Measurements from ENCODE around the gene PCSK4.

The PCSK4 gene

DNA sequence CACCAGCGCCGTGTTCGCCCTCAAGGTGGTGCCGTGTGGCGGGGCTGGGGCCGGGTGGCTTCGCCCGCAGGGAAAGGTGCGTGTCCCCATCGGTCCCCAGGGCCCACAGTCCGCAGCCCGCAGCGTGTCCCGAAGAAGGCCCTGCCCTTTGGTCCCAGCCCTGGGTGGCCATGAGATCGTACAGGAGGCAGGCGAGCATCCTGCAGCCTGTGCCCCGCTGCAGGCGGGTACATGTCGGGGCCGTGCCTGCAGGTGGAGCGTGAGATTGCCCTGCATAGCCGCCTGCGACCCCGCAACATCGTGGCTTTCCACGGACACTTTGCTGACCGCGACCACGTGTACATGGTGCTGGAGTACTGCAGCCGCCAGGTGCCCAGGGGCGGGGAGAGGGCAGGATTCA, 35.2 kb upstream of the PCSK4 start:
- Histone ChIP-seq H3K4me1 (ENCODE audit: low read depth, poor library complexity, severe bottlenecking) (peaks cover 2% of the 10 kb centered on the region), H3K27me3 (ENCODE audit: insufficient read depth, low read depth) (peaks cover 50% of the 10 kb centered on the region), H3K9ac (no peak overlapping the region), H3K4me3 (IDR thresholded peaks at IDR 0.05; ENCODE audit: insufficient read depth, low read depth, low read length) (no peak overlapping the region), H3K36me3 (ENCODE audit: insufficient read depth) (no peaks in the 10 kb centered on the region), H2AFZ (ENCODE audit: low read depth) (no peak overlapping the region), H4K20me1 (ENCODE audit: insufficient read depth) (no peaks in the 10 kb centered on the region), H3K27ac (no peak overlapping the region), H3K79me2 (ENCODE audit: insufficient read depth, low read depth) (no peaks in the 10 kb centered on the region), H3K4me2 (no peak overlapping the region)
- TF ChIP-seq, protein P1, sequence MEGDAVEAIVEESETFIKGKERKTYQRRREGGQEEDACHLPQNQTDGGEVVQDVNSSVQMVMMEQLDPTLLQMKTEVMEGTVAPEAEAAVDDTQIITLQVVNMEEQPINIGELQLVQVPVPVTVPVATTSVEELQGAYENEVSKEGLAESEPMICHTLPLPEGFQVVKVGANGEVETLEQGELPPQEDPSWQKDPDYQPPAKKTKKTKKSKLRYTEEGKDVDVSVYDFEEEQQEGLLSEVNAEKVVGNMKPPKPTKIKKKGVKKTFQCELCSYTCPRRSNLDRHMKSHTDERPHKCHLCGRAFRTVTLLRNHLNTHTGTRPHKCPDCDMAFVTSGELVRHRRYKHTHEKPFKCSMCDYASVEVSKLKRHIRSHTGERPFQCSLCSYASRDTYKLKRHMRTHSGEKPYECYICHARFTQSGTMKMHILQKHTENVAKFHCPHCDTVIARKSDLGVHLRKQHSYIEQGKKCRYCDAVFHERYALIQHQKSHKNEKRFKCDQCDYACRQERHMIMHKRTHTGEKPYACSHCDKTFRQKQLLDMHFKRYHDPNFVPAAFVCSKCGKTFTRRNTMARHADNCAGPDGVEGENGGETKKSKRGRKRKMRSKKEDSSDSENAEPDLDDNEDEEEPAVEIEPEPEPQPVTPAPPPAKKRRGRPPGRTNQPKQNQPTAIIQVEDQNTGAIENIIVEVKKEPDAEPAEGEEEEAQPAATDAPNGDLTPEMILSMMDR (conservative IDR thresholded peaks at IDR 0.05; ENCODE audit: low read depth, low read length), result no peak

DNA sequence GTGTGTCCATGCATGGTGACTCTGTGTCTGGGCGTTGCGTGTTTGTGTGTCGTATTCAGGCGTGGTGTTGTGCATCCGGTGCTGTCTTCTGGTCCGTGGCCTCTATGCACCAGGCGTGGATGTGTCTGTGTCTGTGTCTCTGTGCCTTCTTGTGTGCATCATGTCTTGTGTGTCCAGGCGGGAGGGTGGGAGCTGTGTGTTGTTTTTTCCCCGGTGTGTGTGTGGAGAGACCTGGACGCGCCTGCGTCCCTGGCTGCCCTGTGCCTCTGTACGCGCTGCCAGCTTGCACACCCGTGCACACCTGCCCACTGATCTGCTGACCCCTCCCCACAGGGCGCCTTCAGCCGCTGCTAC, 34.8 kb upstream of the PCSK4 start:
- Histone ChIP-seq H3K4me2 (no peak overlapping the region), H3K36me3 (ENCODE audit: insufficient read depth) (no peaks in the 10 kb centered on the region), H4K20me1 (ENCODE audit: insufficient read depth) (no peaks in the 10 kb centered on the region), H3K27ac (no peak overlapping the region), H3K27me3 (ENCODE audit: insufficient read depth, low read depth) (peaks cover 48% of the 10 kb centered on the region), H3K9ac (no peak overlapping the region), H3K4me3 (IDR thresholded peaks at IDR 0.05; ENCODE audit: insufficient read depth, low read depth, low read length) (no peak overlapping the region), H3K4me1 (ENCODE audit: low read depth, poor library complexity, severe bottlenecking) (peaks cover 6% of the 10 kb centered on the region), H3K79me2 (ENCODE audit: insufficient read depth, low read depth) (no peaks in the 10 kb centered on the region), H2AFZ (ENCODE audit: low read depth) (no peak overlapping the region)
- TF ChIP-seq, protein P1 (conservative IDR thresholded peaks at IDR 0.05; ENCODE audit: low read depth, low read length), result no peak

DNA sequence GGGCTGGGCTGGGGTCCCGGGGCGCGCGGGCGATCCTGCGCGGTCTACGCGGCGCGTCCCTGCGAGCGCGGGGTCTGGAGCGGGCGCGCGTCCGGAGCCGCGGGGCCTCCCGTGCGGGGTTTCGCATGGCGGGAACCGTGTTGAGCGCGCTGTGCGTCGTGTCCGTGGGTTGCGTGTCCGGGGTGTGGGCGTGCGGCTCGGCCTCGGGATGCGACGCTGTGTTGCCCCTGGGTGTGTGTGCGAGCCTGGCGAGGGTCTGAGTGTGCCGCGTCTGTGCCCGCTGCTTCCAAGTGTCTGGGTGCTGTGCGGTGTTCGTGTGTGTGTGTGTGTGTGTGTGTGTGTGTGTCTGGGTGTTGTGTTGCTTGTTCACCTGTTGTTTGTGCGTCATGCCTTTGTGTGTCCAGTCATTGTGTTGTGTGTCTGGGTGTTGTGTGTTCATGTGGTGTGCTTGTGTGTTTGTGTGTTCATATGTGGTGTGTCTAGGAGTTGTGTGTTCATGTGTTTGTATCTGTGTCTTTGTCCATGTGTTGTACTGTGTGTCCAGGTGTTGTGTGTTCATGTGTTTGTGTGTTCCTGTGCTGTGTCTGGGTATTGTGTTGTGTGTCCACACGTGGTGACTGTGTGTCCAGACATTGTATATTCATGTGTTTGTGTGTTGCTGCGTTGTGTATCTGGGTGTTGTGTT, 34.3 kb upstream of the PCSK4 start:
- Histone ChIP-seq H3K36me3 (ENCODE audit: insufficient read depth) (no peaks in the 10 kb centered on the region), H3K4me3 (IDR thresholded peaks at IDR 0.05; ENCODE audit: insufficient read depth, low read depth, low read length) (no peak overlapping the region), H3K4me1 (ENCODE audit: low read depth, poor library complexity, severe bottlenecking) (peaks cover 6% of the 10 kb centered on the region), H3K4me2 (no peak overlapping the region), H3K9ac (no peak overlapping the region), H3K27me3 (ENCODE audit: insufficient read depth, low read depth) (peaks cover 43% of the 10 kb centered on the region), H2AFZ (ENCODE audit: low read depth) (no peak overlapping the region), H3K27ac (no peak overlapping the region), H3K79me2 (ENCODE audit: insufficient read depth, low read depth) (no peaks in the 10 kb centered on the region), H4K20me1 (ENCODE audit: insufficient read depth) (no peaks in the 10 kb centered on the region)
- TF ChIP-seq, protein P1 (conservative IDR thresholded peaks at IDR 0.05; ENCODE audit: low read depth, low read length), result no peak

DNA sequence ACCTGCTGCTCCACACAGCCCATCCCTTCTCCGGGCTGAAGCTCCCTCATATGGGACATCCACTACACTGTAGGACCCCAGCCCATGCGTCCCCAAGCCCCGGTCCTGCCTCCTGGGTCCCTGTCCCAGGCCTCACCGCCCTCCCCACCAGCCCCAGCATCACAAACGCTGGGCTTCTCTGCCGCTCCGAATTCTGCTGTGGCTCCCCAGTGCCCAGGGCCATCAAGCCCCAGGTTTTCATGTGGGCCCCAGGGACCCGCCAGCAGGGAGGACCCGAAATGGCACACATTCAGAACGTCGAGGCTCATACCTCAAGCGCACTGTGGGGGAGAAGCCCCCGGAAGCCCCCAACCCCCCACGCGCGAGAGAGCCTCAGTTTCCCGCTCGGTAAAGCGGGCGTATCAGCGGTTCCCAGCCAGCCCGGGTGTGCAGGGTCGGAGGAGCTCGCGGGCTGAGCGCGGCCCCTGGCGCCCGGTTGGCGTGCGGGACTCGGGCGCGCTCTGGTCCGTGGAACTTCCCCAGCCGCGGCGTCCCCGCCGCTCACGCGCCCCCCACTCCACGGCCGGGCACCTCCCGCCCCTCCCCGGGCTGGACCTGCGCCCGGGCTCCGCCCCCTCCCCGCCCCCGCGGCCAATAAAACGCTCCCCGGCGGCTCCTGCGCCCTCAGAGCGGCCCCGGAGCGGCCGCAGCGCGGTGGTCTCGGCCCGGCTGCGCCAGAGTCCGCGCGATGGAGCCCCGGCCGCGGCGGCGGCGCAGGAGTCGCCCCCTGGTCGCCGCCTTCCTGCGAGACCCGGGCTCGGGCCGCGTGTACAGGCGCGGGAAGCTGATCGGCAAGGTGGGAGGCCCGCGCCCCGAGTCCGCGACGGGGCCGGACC, 33.5 kb upstream of the PCSK4 start, which contains the start of gene PLK5:
Gene PLK5 (plus strand): TSS at position 666 of the 875 bp plus-strand sequence. CDS start 2,920 bp downstream, outside the sequence.
- Histone ChIP-seq H3K27me3 (ENCODE audit: insufficient read depth, low read depth) (peaks cover 36% of the 10 kb centered on the region), H2AFZ (ENCODE audit: low read depth) (no peak within 1 kb of the TSS), H3K36me3 (ENCODE audit: insufficient read depth) (no peaks in the 10 kb centered on the region), H3K27ac (no peak within 1 kb of the TSS), H3K9ac (no peak within 1 kb of the TSS), H3K79me2 (ENCODE audit: insufficient read depth, low read depth) (no peaks in the 10 kb centered on the region), H3K4me3 (IDR thresholded peaks at IDR 0.05; ENCODE audit: insufficient read depth, low read depth, low read length) (no peak within 1 kb of the TSS), H3K4me2 (no peak within 1 kb of the TSS), H4K20me1 (ENCODE audit: insufficient read depth) (no peaks in the 10 kb centered on the region), H3K4me1 (ENCODE audit: low read depth, poor library complexity, severe bottlenecking) (peaks cover 6% of the 10 kb centered on the region)
- TF ChIP-seq, protein P1 (conservative IDR thresholded peaks at IDR 0.05; ENCODE audit: low read depth, low read length), result no peak
